ENCODE results near the gene WDR31.
"Not testable (repeated sequence)": the region's sequence is repeated elsewhere in the genome, so short reads cannot be mapped to it uniquely, and the experiment has no call there.

Gene WDR31

DNA sequence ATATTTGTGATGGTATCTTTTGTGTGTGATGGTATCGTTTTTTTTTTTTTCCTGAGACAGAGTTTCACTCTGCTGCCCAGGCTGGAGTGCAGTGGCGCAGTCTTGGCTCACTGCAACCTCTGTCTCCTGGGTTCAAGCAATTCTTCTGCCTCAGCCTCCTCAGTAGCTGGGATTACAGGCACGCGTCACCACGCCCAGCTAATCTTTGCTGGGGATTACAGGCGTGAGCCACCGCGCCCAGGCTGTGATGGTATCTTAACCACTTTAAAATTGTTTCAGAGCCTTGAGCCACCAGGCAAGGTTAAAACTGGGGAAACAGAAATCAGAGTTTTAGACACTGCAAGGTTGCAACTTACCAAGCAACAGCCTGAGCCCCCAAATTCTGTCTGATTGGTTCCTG, 43.8 kb downstream of the WDR31 start:
- not testable (repeated sequence) for DNase-seq (ENCODE audit: low read depth)

DNA sequence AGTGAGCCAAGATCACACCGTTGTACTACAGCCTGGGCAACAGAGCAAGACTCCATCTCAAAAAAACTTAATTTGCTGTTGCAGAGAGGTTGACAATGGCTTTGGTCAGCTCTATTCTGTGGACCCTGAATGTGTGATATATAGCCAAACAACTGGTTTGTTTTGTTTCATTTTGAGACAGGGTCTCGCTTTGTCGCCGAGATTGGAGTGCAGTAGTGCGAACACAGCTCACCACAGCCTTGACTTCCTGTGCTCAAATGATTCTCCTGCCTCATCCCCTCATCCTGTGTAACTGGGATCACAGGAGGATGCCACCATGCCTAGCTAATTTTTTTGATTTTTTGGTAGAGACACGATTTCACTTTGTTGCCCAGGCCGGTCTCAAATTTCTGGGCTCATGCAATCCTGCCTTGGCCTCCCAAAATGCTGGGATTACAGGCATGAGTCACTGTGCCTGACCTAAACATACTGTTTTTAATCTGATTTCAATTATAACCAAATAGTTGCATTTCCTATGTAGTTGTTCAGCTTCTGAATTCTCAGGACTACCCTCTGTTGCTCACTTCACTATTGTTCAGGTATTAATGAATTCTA, 46.7 kb downstream of the WDR31 start:
- no peak for DNase-seq (ENCODE audit: low read depth)

DNA sequence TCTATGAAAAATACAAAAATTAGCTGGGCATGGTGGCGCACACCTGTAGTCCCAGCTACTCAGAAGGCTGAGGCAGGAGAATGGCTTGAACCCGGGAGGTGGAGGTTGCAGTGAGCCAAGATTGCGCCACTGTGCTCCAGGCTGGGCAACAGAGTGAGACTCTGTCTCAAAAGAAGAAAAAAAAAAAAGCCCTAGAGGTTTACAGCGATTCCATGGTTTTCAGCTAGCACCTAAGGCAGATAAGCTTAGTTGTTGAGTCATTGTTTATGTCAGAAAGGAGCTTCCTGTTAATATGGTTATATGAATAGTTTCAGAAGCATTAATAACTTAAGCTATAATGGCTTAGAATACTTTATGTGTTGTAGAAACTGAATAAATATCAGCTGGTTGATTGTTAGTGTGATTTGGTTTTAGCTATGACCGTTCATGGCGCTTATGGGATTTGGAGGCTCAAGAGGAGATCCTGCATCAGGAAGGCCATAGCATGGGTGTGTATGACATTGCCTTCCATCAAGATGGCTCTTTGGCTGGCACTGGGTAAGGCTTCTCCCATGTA, 49.9 kb downstream of the WDR31 start:
- DNase-seq (ENCODE audit: low read depth) = no peak

GRCh38 chr9:113289091-113289490, 51.0 kb downstream of the WDR31 start:
- no peak for DNase-seq (ENCODE audit: low read depth)

DNA sequence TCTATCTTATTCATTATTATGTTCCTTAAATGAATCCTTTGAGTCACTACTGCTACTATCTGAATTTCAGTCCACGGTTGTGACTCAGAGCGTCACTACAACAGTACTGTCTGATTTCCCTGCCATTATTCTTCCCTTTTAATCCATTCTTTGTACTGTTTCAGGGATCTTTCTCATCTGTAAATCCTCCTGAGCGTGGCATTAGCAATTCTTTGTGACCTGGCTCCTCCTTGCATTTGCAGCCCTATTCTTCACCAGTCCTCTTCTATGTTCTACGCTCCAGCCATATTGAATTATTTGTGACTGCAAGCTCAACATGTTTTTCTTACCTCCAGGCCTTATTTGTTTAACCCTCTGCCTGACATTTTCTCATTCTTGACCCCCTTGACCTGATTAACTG, 58.7 kb downstream of the WDR31 start:
- DNase-seq (ENCODE audit: low read depth) = no peak

DNA sequence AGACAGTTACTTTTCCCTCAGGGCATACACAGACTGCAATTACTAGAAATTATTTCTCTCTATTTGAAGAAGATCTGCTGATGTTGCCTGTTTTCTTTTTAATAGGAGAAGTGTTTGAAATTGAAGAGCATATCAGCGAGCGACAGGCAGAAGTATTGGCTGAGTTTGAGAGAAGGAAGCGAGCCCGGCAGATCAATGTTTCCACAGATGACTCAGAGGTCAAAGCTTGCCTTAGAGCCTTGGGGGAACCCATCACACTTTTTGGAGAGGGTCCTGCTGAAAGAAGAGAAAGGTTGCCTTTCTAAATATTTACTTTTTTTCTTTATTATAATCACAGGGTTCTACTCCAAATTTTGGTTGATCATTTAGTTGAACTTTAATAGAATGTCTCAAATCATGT, 61.2 kb downstream of the WDR31 start:
- no peak for DNase-seq (ENCODE audit: low read depth)

GRCh38 chr9:113275157-113276131, 64.6 kb downstream of the WDR31 start, which contains the start of the genes CDC26 and PRPF4:
Gene CDC26 (minus strand): TSS chr9:113275572. CDS start chr9:113272507, 3,065 bp downstream.
Gene PRPF4 (plus strand): TSS chr9:113275658. CDS start chr9:113275744, 86 bp downstream.
- peak; percentile 91 for DNase-seq (ENCODE audit: low read depth)

DNA sequence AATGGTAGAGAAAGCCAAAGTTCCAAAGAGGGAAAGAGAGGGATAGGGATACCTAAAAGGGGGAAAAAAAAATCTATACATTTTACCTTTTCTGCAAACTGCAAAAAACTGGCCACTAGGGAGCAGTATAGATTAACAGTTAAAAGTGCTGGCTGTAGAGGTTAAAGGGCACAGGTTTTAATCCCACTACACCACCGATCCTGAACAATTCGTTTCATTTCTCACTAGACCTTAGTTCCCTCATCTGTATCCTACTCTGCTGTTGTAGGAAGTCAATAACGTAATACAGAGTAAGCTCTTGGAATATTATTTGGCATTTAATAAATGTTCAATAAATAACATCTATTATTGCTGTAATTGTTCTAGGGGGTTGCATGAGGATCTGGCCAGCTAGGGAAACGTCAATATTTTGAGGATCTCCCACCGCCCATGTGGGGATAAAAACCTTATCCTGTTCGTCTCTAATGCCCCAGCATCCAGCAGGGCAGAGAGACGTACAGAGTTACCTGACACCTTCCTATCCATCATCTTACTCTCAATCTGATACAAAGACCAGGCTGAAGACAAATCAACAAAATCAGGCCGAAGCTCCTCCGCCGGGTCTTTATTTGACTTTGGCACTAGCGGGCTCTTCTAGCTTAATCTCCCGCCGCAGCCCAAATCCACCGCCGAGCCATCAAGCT, 65.5 kb downstream of the WDR31 start:
- DNase-seq (ENCODE audit: low read depth) = peak; percentile 17

DNA sequence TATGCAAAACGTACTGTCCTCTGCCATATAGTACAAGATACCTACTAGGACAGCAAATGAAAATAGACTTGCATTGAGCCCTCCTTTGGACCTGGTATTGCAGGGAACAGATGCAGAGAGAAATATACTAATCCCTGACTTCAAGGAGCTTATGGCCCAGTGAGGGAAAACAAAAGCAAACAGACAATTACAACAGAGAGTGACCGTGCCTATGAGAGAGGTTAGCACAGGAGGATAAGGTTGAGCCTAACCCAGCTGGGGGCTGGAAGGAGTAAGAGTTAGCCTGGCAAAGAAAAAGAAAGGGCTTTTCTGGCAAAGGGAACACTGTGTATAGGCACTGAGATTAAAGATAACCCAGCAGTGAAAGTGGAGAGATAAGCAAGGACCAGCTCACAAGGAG, 70.2 kb downstream of the WDR31 start:
- DNase-seq (ENCODE audit: low read depth) = no peak

- no peak for DNase-seq (ENCODE audit: low read depth)
Observed at GRCh38 chr9:113269355-113269754, 70.7 kb downstream of the WDR31 start.

- DNase-seq (ENCODE audit: low read depth) = no peak
Observed at GRCh38 chr9:113267911-113268566, 72.0 kb downstream of the WDR31 start.

- DNase-seq (ENCODE audit: low read depth) = no peak
Observed at GRCh38 chr9:113266174-113266573, 73.9 kb downstream of the WDR31 start.

Measured in HS-27A (cell line).